A673 (cell line): Measurements from ENCODE around the gene TTC28. TPM values are rescaled to one million over a fixed set of nuclear protein-coding genes. Genes with fewer than 3 reads are reported as not detected.

Source experiments
- BruUV-seq: library from RNA; stranded (reverse); fragments of 400-500 nt; replicated peaks from 2 replicates; lab custom pipeline; 2021; lab: Mats Ljungman, UMichigan
- CTCF ChIA-PET: fragments of 300-600 bp; sonication (Branson Sonifier 250); formaldehyde crosslinking; loops from one replicate; lab custom pipeline; 2022; ENCODE audit warnings: antibody characterized with exemption; lab: Charles Lee
- POLR2A ChIA-PET: fragments of 300-600 bp; sonication (Branson Sonifier 250); formaldehyde crosslinking; loops from one replicate; lab custom pipeline; 2022; ENCODE audit warnings: antibody characterized with exemption; ENCODE audit not compliant: low non-redundant PET; lab: Charles Lee
- DNase-seq: peaks from one replicate; pipeline ENCODE4 v3.0.0-alpha.2; 2015; ENCODE audit warnings: low spot score
- H3K27ac ChIP-seq: fragments of 200-600 bp; sonication (generic); 2 replicates; pipeline ENCODE4 v1.5.1; 2016; ENCODE audit warnings: mixed run types, low read depth, mild to moderate bottlenecking, mixed read lengths, antibody characterized with exemption, low read length; ENCODE audit not compliant: poor library complexity, severe bottlenecking
- H3K27me3 ChIP-seq: fragments of 200-600 bp; sonication (generic); replicated peaks from 2 replicates; pipeline ENCODE4 v1.6.1; 2017; ENCODE audit warnings: mixed run types, low read depth, mild to moderate bottlenecking, mixed read lengths, antibody characterized with exemption, low read length; ENCODE audit not compliant: insufficient read depth, poor library complexity
- H3K36me3 ChIP-seq: fragments of 200-600 bp; sonication (generic); 2 replicates; pipeline ENCODE4 v1.6.1; 2016; ENCODE audit warnings: mixed run types, mild to moderate bottlenecking, mixed read lengths, antibody characterized with exemption, low read length; ENCODE audit not compliant: insufficient read depth, poor library complexity, severe bottlenecking
- H3K4me1 ChIP-seq: fragments of 200-600 bp; sonication (generic); 2 replicates; pipeline ENCODE4 v1.6.1; 2017; ENCODE audit warnings: mixed run types, mild to moderate bottlenecking, mixed read lengths, antibody characterized with exemption, low read length; ENCODE audit not compliant: insufficient read depth, poor library complexity, severe bottlenecking
- H3K4me3 ChIP-seq: fragments of 200-600 bp; sonication (generic); 2 replicates; pipeline ENCODE4 v1.5.1; 2016; ENCODE audit warnings: low read depth, mixed run types, mild to moderate bottlenecking, mixed read lengths, low read length; ENCODE audit not compliant: poor library complexity, severe bottlenecking
- H3K9me3 ChIP-seq: fragments of 200-600 bp; sonication (generic); 2 replicates; pipeline ENCODE4 v1.6.1; 2016; ENCODE audit warnings: mixed run types, low read depth, mild to moderate bottlenecking, mixed read lengths, antibody characterized with exemption, low read length; ENCODE audit not compliant: poor library complexity, severe bottlenecking
- CTCF ChIP-seq: fragments of 300-800, 200-600 bp; sonication (generic); conservative IDR thresholded peaks from 2 replicates; pipeline ENCODE4 v1.5.1; 2017; ENCODE audit warnings: low read depth, mild to moderate bottlenecking, antibody characterized with exemption, low read length, moderate library complexity, mixed read lengths
- EZH2 ChIP-seq: fragments of 200-600 bp; sonication (generic); IDR thresholded peaks from 2 replicates; pipeline ENCODE4 v1.6.1; 2017; ENCODE audit warnings: borderline replicate concordance, low read depth, mild to moderate bottlenecking, mixed read lengths, antibody characterized with exemption, low read length; ENCODE audit not compliant: poor library complexity, severe bottlenecking
- intact Hi-C: fragments of 100-400 bp; cut with micrococcal nuclease; formaldehyde crosslinking; loops from one replicate; pipeline ENCODE4 v1.10.0; 2022; ENCODE audit not compliant: unreplicated experiment
- total RNA-seq: library from RNA; stranded (reverse); gene quantifications from 2 replicates; pipeline ENCODE4 v1.2.3, GENCODE V29; 2021

Gene TTC28
- total RNA-seq, 1 experiment from 2014 or later: 48.7 TPM

DNA sequence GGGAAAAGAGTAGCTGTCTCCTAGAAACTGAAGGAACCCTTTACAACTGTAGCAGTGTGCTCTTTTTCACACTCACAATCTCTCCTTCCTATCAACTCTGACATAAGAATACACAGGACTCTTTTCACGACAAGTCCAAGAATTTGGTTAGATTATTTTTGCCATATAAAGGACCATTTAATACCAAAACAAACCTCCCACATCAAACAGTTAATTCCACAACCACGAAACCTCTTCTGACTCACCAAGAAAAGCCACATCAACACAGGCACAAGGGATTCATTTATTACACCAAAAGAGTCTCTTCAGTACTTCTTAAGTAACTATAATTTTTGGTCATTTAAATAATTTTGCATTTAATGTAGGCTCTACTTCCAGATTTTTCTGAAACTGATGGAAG is 538.0 kb downstream of the TTC28 start:
- Histone ChIP-seq H3K27ac (no peak overlapping the region), H3K4me1 (peaks cover 41% of the 10 kb centered on the region), H3K27me3 (no peaks in the 10 kb centered on the region), H3K4me3 (no peak overlapping the region), H3K9me3 (no peaks in the 10 kb centered on the region), H3K36me3 (no peaks in the 10 kb centered on the region)
- CTCF ChIA-PET: no interaction called here
- BruUV-seq: no TSS peak
- TF ChIP-seq EZH2: no peak
- no peak for DNase-seq
- intact Hi-C loops: no loop called here
- POLR2A ChIA-PET: no interaction called here

GRCh38 chr22:28139961-28140360 is 539.7 kb downstream of the TTC28 start:
- Histone ChIP-seq H3K9me3 (no peaks in the 10 kb centered on the region), H3K27ac (no peak overlapping the region), H3K36me3 (no peaks in the 10 kb centered on the region), H3K4me3 (no peak overlapping the region), H3K4me1 (peaks cover 38% of the 10 kb centered on the region), H3K27me3 (no peaks in the 10 kb centered on the region)
- ChIA-PET POLR2A (no interaction called here), CTCF (no interaction called here)
- no TSS peak for BruUV-seq
- intact Hi-C loops: no loop called here
- TF ChIP-seq EZH2 (no peak), CTCF (no peak)
- DNase-seq: no peak

DNA sequence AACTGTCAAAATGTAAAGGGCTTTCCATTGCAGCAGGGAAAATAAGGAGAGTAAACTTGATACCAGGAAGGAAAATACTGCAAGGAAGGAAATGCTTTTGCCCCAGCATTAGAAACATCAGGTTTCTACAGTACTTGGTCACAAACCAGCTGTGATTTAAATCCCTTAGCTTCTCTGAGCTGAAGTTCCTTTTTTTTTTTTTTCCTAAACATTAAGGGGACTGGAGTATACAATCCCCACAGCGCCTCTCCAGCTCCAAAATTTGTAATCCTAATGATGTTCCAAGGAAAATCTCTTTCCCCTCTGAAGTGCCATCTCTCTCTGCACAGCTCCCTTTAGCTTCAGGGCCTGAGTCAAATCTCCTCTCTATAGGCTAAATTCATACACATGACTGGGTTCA is 540.1 kb downstream of the TTC28 start:
- Histone ChIP-seq H3K27me3 (no peaks in the 10 kb centered on the region), H3K27ac (no peak overlapping the region), H3K9me3 (no peaks in the 10 kb centered on the region), H3K4me1 (peaks cover 38% of the 10 kb centered on the region), H3K36me3 (no peaks in the 10 kb centered on the region), H3K4me3 (no peak overlapping the region)
- no peak for TF ChIP-seq EZH2
- TF ChIP-seq CTCF: no peak
- CTCF ChIA-PET: no interaction called here
- POLR2A ChIA-PET: no interaction called here
- DNase-seq: no peak
- no TSS peak for BruUV-seq
- intact Hi-C loops: no loop called here

DNA sequence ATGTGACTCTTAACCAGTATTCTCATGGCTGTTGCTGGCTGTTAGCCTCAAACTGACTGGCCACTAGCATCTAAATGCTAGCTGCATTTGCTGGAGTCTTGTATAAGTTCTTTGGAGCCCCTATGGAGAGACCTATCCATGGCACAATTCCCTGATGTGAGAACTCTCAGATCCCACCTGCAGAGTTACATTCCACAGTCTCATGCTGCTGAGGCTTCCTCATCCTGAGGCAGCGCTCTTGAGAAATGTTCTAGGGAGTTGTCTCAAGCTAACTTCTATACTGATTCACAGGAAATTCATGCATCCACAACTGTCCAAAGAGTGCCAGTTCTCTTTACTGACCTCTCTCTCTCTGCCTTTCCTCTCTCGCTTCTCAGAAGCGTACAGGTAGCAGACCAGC is 542.6 kb downstream of the TTC28 start:
- DNase-seq: no peak
- intact Hi-C loops: no loop called here
- no peaks in the 10 kb centered on the region for H3K9me3 ChIP-seq
- peaks cover 23% of the 10 kb centered on the region for H3K4me1 ChIP-seq
- ChIA-PET CTCF (no interaction called here), POLR2A (no interaction called here)
- TF ChIP-seq EZH2: no peak
- TF ChIP-seq CTCF: no peak
- no peak overlapping the region for H3K4me3 ChIP-seq
- H3K36me3 ChIP-seq: no peaks in the 10 kb centered on the region
- no peak overlapping the region for H3K27ac ChIP-seq
- H3K27me3 ChIP-seq: no peaks in the 10 kb centered on the region
- BruUV-seq: no TSS peak
